Endothelial cell of umbilical vein (primary cell): ENCODE data around the gene SLC12A7. TPM values are rescaled to one million over a fixed set of nuclear protein-coding genes. Genes with fewer than 3 reads are reported as not detected.

Source experiments
- BruUV-seq: library from RNA; stranded (reverse); fragments of 400-500 nt; replicated peaks from 2 replicates; lab custom pipeline; 2021; lab: Mats Ljungman, UMichigan
- CTCF ChIA-PET: fragments of 300-600, 350-600 bp; sonication (Branson Sonifier 250); formaldehyde crosslinking; loops from one replicate; lab custom pipeline; 2021; ENCODE audit warnings: antibody characterized with exemption, inconsistent platforms; lab: Charles Lee
- POLR2A ChIA-PET: fragments of 300-600, 350-600 bp; sonication (Branson Sonifier 250); formaldehyde crosslinking; loops from one replicate; lab custom pipeline; 2021; ENCODE audit warnings: antibody characterized with exemption, inconsistent platforms; lab: Charles Lee
- DNase-seq: peaks from one replicate; pipeline ENCODE4 v3.0.0-alpha.2; 2011; ENCODE audit warnings: low read depth, low spot score
- FAIRE-seq: peaks from 2 replicates; lab custom pipeline; 2011; peaks lifted over from hg19 to GRCh38; lab: Jason Lieb, UNC
- H2AFZ ChIP-seq: 2 replicates; pipeline ENCODE4 v1.6.0; 2012; ENCODE audit warnings: low read depth, low read length, control low read depth, inconsistent platforms
- H3K27ac ChIP-seq: 2 replicates; pipeline ENCODE4 v1.5.1; 2011; ENCODE audit warnings: low read depth, mild to moderate bottlenecking, control low read depth, low read length, moderate library complexity; ENCODE audit not compliant: insufficient read depth
- H3K27me3 ChIP-seq, 2 experiments: 2 replicates each; pipeline versions ENCODE4 v1.6.0 to v1.6.1; 2011; ENCODE audit warnings: low read length in 2 of 2, mixed read lengths in 1 of 2; ENCODE audit not compliant: control insufficient read depth in 2 of 2, insufficient read depth in 2 of 2
- H3K36me3 ChIP-seq, 2 experiments: 2 replicates in 1 of 2; 3 replicates in 1 of 2; pipeline ENCODE4 v1.5.1; 2011; ENCODE audit warnings: low read length in 2 of 2, mild to moderate bottlenecking in 1 of 2, moderate library complexity in 1 of 2; ENCODE audit not compliant: control insufficient read depth in 2 of 2, insufficient read depth in 2 of 2; ENCODE audit errors: extremely low read depth in 1 of 2
- H3K4me1 ChIP-seq: 3 replicates; pipeline ENCODE4 v1.5.1; 2011; ENCODE audit warnings: mild to moderate bottlenecking, low read length; ENCODE audit not compliant: control insufficient read depth, insufficient read depth; ENCODE audit errors: extremely low read depth
- H3K4me2 ChIP-seq: 2 replicates; pipeline ENCODE4 v1.6.1; 2011; ENCODE audit warnings: low read length, control low read depth, mixed read lengths; ENCODE audit not compliant: insufficient read depth
- H3K4me3 ChIP-seq, 3 experiments: fragments of 200-600 bp in 1 of 3; sonication (generic), shearing (Covaris generic) in 1 of 3; replicated peaks in 1 of 3; 2 replicates each; pipeline ENCODE4 v1.5.1; 2011 to 2016; ENCODE audit warnings: control low read depth in 3 of 3, low read length in 3 of 3, mild to moderate bottlenecking in 2 of 3, inconsistent platforms in 1 of 3, low read depth in 1 of 3, moderate library complexity in 1 of 3; ENCODE audit not compliant: insufficient read depth in 1 of 3
- H3K79me2 ChIP-seq: 2 replicates; pipeline ENCODE4 v1.6.0; 2012; ENCODE audit warnings: low read length, inconsistent platforms; ENCODE audit not compliant: control insufficient read depth, insufficient read depth
- H3K9ac ChIP-seq: replicated peaks from 2 replicates; pipeline ENCODE3; 2011; ENCODE audit warnings: low read length, control low read depth; ENCODE audit not compliant: insufficient read depth; ENCODE audit errors: extremely low read depth
- H3K9me1 ChIP-seq: replicated peaks from 3 replicates; pipeline ENCODE4 v1.6.0; 2011; ENCODE audit warnings: mild to moderate bottlenecking, low read length; ENCODE audit not compliant: control insufficient read depth, insufficient read depth; ENCODE audit errors: extremely low read depth
- H3K9me3 ChIP-seq: replicated peaks from 2 replicates; pipeline ENCODE4 v1.5.1; 2012; ENCODE audit warnings: low read length, inconsistent platforms; ENCODE audit not compliant: control insufficient read depth, insufficient read depth
- H4K20me1 ChIP-seq: replicated peaks from 2 replicates; pipeline ENCODE3; 2011; ENCODE audit warnings: mild to moderate bottlenecking, low read length; ENCODE audit not compliant: control insufficient read depth, insufficient read depth; ENCODE audit errors: extremely low read depth
- CTCF ChIP-seq, 2 donors: IDR thresholded peaks; 1 replicate in 1 of 2; 2 replicates in 1 of 2; pipeline ENCODE4 v1.5.1; 2011; ENCODE audit warnings: low read length in 2 of 2, mild to moderate bottlenecking in 2 of 2, moderate library complexity in 2 of 2, control low read depth in 1 of 2, inconsistent platforms in 1 of 2, low read depth in 1 of 2; ENCODE audit not compliant: insufficient read depth in 1 of 2; ENCODE audit errors: extremely low read depth in 1 of 2
- EZH2 ChIP-seq: IDR thresholded peaks from 2 replicates; pipeline ENCODE4 v1.6.1; 2012; ENCODE audit warnings: borderline replicate concordance, low read depth, mild to moderate bottlenecking, moderate library complexity, low read length, inconsistent platforms; ENCODE audit not compliant: severe bottlenecking
- FOS ChIP-seq: IDR thresholded peaks from 2 replicates; pipeline ENCODE4 v1.6.1; 2011; ENCODE audit warnings: mild to moderate bottlenecking, low read length, moderate library complexity, borderline replicate concordance; ENCODE audit not compliant: insufficient read depth
- GATA2 ChIP-seq: IDR thresholded peaks from 2 replicates; pipeline ENCODE4 v1.7.0; 2011; ENCODE audit warnings: low read depth, mild to moderate bottlenecking, moderate library complexity, mixed read lengths, low read length; ENCODE audit not compliant: insufficient read length, insufficient read depth
- JUN ChIP-seq: IDR thresholded peaks from 2 replicates; pipeline ENCODE4 v1.6.1; 2011; ENCODE audit warnings: borderline replicate concordance, low read depth; ENCODE audit not compliant: insufficient read length, insufficient read depth
- MAX ChIP-seq: IDR thresholded peaks from 2 replicates; pipeline ENCODE4 v1.6.1; 2011; ENCODE audit not compliant: insufficient read depth, insufficient read length
- MYC ChIP-seq: IDR thresholded peaks from one replicate; pipeline ENCODE4 v1.6.1; 2011; ENCODE audit warnings: mild to moderate bottlenecking, low read depth, low read length
- POLR2A ChIP-seq: IDR thresholded peaks from 2 replicates; pipeline ENCODE4 v1.6.1; 2012; ENCODE audit warnings: low read depth, mild to moderate bottlenecking, control low read depth, low read length
- POLR2AphosphoS5 ChIP-seq: IDR thresholded peaks from 2 replicates; pipeline ENCODE4 v1.6.1; 2012; ENCODE audit warnings: low read depth, mild to moderate bottlenecking, control low read depth, low read length, moderate library complexity; ENCODE audit not compliant: insufficient read depth
- dilution Hi-C: fragments of 300-500 bp; cut with MboI; formaldehyde crosslinking; loops from one replicate; pipeline ENCODE4 v1.15.0; 2019; ENCODE audit warnings: low sequenced_read_pairs; ENCODE audit not compliant: extremely low pct_ligation_motif_present
- intact Hi-C: fragments of 100-400 bp; cut with micrococcal nuclease; formaldehyde crosslinking; loops from one replicate; pipeline ENCODE4 v1.10.0; 2022
- polyA plus RNA-seq, 4 experiments: library from polyadenylated mRNA; depleted of rRNA in 3 of 4; stranded (reverse) in 3 of 4; unstranded in 1 of 4; fragments of >200 nt; gene quantifications; 2 replicates each; pipeline versions ENCODE4 v1.2.1 to v1.2.3, GENCODE V29; 2011 to 2012; ENCODE audit warnings: missing spikeins in 1 of 4
- total RNA-seq: library from RNA; stranded (reverse); gene quantifications from 2 replicates; pipeline ENCODE4 v1.2.3, GENCODE V29; 2021

SLC12A7 gene
- total and polyA plus RNA-seq, 2 donors (not counting 3 experiments of a cell fraction or from before 2014, with no cell fraction given): 16.4 to 38.8 TPM

GRCh38 chr5:1040571-1040970 lies 71.3 kb downstream of the SLC12A7 start:
- DNase-seq (no peak), FAIRE-seq (no peak)
- no peak for TF ChIP-seq POLR2A
- Histone ChIP-seq H3K9me3 (no peaks in the 10 kb centered on the region), H3K4me2 (no peak overlapping the region), H3K36me3 (no peaks in the 10 kb centered on the region), H3K27me3 (no peaks in the 10 kb centered on the region), H3K79me2 (no peaks in the 10 kb centered on the region), H3K9ac (no peak overlapping the region), H3K27ac (no peak overlapping the region), H3K9me1 (no peaks in the 10 kb centered on the region), H2AFZ (no peak overlapping the region), H4K20me1 (no peaks in the 10 kb centered on the region), H3K4me3 (no peak overlapping the region), H3K4me1 (no peaks in the 10 kb centered on the region)
- dilution Hi-C loops: no loop called here
- intact Hi-C loops: no loop called here
- CTCF ChIA-PET: no interaction called here
- POLR2A ChIA-PET: no interaction called here
- BruUV-seq: no TSS peak

GRCh38 chr5:1039706-1040260 lies 72.1 kb downstream of the SLC12A7 start:
- BruUV-seq: no TSS peak
- Histone ChIP-seq H3K4me2 (no peak overlapping the region), H3K9me1 (no peaks in the 10 kb centered on the region), H3K79me2 (no peaks in the 10 kb centered on the region), H2AFZ (no peak overlapping the region), H3K4me1 (no peaks in the 10 kb centered on the region), H3K27ac (no peak overlapping the region), H3K9ac (no peak overlapping the region), H3K27me3 (no peaks in the 10 kb centered on the region), H4K20me1 (no peaks in the 10 kb centered on the region), H3K36me3 (no peaks in the 10 kb centered on the region), H3K9me3 (no peaks in the 10 kb centered on the region), H3K4me3 (no peak overlapping the region)
- ChIA-PET POLR2A (no interaction called here), CTCF (no interaction called here)
- intact Hi-C loops: no loop called here
- dilution Hi-C loops: no loop called here
- FAIRE-seq (no peak), DNase-seq (no peak)
- TF ChIP-seq EZH2 (no peak), JUN (no peak), POLR2A (no peak), POLR2AphosphoS5 (no peak), CTCF (IDR thresholded peaks at IDR 0.05; ENCODE audit: extremely low read depth in 1 of 2, insufficient read depth in 1 of 2, low read depth in 1 of 2, low read length in 2 of 2) (no peak), GATA2 (no peak), MYC (no peak), MAX (no peak), FOS (no peak)
